NCI-H2029 (cell line): ENCODE measurements around the gene QKI.
"Not testable (repeated sequence)": the region's sequence is repeated elsewhere in the genome, so short reads cannot be mapped to it uniquely, and the experiment has no call there.

ENCODE experiments used
- DNase-seq: peaks from one replicate; lab custom pipeline; 2025; lab: John Stamatoyannopoulos, UW

QKI gene

DNA sequence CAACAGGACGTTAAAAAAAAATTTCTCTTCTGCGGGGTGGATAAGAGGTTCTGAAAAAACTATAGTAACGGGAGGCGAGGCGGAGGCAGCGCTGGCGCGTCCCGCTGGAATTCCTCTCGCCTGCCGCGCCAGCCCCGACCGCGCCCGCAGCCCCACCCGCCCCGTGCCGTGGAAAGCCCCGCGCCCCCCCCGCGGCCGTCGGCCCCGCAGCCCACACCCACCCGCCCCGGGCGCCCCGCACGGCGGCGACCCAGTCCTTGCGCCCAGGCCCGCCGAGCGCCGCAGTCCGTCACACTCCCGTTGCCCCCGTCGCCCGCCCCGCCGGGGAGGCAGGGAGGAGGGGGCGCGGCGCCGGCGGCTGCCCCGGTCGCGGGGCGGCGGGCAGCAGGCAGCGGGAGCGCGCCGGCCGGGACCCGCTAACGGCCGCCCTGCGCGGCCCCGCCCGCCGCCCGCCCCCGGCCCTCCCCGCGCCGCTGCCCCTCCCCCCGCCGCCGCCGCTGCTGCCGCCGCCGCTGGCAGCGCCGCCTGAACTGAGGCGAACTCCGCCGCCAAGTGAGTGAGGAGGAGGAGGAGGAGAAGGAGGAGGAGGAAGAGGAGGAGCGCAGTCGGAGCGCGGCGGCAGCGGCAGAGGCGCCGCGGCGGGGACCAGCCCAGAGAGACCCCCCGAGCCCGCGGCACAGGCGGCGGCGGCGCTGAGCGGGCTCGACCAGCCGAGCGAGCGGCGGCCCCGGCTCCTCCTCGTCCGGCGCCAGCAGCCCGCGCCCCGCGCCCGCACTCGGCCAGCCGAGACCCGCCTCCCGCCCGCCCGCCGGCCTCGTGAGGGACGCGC, at the start of gene QKI:
Gene QKI (plus strand): TSS at position 602 of the 829 bp plus-strand sequence. CDS start 476 bp downstream, outside the sequence.
- DNase-seq, result peak; percentile 70

DNA sequence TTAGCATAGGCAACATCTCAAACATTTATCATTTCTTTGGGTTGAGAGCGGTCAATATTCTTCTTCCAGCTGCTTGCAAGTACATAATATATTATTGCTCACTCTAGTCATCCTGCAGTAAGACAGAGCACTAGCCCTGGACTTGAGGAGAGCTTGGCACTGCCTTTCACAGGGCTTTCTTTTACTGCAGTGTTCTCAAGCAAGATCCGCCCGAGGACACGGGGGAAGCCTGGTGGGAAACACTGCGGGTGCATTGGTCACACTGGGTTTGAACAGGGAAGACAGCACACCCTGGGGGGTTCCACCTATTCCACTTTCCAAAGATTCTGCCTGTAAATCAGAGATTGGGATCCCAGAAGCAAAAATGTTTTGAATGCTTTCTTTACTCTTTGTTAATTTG, 48.2 kb upstream of the QKI start:
- no peak for DNase-seq

DNA sequence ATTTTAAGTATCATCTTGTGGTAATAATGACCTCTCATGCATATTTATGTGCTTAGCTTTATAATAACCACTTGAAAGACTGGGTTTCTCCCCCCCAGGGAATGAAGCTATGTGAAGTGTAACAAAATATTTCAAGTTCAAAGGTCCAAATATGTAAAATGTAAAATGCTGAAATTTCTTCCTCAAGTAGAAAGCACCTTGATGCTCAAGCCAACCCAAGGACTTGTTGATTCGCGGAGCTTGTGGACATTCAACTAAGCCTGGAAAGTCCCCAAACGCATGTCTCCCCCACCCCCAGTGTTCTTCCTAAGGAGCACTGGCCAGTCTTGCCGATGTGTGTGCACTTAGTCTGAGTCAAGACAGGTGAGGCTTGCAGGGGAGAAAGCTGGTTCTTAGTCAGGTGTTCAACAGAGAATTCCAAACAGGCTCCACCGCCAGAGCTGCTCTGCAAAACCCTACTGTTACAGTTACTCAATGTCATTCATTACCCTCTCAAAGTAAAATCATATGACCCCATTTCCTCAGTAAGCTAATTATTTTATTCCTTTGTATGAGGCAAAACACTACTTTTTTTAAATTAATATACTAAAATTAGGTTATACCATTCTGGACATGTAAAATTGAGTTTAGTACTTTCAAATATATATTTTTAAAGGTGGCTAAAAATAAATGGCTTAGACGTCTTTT, 46.9 kb upstream of the QKI start:
- DNase-seq, result no peak

DNA sequence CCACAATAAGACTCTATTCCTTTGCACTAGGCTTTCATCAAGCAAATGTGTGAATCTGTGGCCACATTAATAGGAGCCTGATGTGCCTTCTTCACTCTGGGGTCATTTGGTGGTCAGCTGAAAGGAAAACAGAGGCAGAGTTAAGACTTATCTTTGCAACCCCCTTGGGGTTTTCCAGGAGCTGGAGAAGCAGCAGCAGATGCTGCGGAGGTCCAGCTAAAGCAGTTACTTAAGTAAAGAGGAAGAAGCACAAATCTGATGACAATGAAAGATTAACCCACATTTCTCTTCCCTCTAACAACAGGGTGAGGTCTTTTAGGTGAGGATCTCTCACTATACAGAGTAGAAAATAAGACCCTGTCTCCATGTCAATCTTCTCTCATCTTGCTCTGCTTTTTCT, 45.4 kb upstream of the QKI start:
- no peak for DNase-seq

DNA sequence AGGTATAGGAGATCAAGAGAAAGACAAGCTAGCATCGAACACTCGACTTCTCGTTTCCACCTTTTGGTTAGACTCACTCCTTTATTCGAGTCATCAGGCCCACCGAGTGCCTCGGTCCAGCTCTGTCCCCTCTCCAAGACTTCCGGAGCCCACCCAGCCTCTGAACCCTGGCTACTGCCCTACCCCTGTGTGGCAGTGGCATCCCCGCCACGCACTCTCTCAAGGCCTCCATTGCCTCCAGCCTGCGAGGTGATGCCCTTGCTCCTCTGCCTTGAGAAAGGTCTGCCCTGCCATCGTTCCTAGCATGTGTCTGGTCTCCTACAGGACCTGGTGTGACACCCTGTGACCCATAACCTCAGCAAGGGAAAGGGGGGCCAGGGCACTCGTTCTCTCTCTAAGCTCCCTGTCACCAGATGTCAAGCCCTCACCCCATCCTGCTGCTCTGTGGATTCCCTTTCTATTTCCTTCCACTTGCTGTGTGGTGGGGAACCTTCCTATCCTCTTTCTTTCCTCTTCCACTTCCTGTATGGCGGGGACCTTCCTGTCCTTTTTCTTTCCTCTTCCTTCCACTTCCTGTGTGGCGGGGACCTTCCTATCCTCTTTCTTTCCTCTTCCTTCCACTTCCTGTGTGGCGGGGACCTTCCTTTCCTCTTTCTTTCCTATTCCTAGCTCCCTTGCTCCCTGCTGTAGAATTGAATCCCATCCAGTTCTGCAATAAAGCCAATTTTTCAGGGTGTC, 44.7 kb upstream of the QKI start:
- no peak for DNase-seq

DNA sequence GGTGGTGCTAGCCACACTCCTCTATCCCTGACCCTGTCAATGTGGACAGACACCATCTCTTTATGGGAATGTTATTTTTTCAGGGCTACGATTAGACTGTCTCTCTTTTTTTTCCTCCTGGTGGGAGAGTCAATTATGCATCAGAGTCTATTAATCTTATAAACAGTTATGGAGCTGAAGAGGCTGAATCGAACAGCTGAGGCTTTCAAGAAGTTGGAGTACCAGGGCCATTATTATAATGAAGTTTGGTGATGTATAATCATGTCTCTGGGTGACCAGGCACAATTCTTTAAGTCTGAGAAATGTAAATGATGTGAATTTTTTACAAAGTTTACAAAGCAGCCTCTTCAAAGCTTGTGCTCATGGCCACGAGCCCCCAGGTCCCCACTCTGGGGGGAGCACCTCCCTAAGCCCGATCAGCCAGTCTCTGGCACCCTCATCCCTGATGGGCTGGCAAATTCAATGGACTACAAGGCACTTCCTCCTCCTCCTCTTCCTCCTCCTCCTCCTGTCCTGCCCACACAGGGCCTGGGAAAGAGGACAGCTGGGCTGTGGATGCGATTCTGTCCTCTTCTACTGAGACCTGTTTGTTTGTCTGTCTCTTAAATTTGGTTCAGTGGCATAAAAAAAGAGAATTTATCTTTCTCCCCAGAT, 43.9 kb upstream of the QKI start:
- no peak for DNase-seq

DNA sequence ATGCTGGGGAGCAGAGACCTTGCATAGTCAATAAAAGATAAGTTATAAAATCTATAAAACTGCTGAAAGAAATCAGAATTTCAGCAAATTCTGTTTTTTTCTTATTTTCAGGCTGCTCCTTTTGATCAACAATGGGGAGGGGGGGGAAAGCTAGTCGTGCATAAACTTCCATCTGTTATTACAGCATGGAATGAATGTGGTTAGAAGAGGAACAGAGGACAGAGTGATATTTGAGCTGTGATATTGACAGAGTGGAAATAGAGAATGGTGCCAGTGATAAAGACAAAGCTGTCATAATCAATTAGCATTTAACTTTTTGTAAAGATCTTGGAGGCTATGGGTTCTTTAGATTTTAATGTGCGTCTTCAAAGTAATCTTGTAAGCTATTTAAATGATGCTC, 43.4 kb upstream of the QKI start:
- DNase-seq, result no peak

DNA sequence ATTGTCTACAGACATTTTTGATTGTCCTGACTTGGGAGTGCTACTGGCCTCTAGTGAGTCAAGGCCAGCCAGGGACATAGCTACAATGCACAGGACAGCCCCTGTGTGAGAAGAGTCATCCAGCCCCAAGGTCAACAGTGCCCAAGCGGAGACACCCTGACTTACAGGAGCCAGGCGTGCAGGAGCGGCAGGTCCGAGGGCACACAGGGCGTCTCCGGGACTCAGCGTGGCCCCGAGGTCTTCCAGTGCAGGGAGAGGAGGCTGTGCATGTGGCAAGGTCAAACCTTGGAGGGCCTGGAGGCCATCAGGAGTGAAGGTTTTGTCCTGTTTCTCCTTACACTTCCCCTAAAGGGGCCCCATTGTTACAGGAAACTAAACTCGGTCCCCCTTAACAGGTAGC, 41.3 kb upstream of the QKI start:
- DNase-seq, result no peak

DNA sequence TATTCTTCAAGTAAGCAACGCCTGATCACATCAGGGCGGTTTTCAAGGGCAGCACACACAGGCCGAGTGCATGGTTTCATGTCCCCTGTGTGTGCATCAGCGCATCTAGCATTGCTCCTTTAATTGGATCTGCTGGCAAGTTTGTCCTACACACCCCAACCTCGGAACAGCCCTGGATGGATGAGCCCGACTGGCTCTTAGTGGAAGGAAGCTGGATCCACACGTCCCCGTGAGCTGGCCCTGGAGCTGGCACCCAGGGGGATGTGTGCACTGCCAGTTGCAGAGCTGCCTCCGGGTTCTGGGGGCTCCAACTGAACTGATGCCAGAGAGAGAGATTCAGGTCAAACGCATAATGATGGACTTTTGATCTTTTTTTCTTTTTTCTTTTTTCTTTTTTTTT, 39.2 kb upstream of the QKI start:
- DNase-seq, result no peak

DNA sequence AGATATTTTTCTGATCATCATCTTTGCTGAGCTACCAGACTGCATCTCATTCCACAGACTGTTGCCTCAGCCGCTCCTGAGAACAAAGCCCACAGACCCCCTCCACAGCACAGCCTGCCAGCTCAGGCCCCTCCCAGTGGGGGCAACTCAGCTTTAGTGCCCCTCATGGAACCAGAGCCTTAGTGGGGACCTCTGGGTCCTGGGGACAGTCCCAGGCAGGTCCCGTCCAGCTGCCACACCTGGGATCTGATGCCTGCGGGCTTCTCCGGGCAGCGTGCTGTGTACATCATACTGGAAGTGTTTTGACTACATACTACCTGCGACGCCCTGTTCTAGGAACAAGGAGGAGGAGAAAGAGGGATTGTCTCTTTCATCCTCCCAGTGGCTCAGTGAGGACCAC, 38.3 kb upstream of the QKI start:
- no peak for DNase-seq

DNA sequence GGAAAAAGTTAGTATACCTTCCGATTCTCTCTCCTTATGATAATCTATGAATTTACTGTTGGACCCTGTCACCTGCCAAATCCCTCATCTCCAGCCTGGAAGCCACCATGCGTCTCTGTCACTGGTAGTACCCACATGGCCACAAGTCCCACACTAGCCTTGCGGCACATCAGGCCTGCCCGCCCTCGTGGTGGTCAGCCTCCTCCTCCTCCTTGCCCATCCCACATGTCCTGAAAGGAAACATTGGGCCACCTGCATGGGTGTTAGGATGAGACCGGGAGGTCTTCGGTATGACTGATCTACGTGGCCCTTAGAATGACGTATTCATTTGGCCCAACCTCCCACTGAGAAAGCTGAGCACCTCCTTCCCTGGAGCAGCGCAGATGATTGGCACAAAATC, 37.0 kb upstream of the QKI start:
- no peak for DNase-seq

DNA sequence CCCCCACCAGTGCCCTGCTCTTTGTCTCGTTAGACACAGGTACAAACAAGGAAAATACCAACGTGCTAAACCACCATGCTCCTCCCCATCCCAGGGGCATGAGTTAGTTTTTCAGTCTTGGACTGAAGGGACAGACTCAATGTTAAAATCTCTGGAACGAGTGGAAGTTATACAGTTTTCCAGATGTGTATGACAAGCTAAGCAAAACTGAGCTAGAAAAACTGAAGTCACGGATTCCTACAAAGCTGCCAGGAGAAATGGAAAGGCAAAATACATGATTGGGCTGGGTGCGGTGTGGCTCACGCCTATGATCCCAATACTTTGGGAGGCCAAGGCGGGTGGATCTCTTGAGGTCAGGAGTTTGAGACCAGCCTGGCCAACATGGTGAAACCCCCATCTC, 34.3 kb upstream of the QKI start:
- no peak for DNase-seq

DNA sequence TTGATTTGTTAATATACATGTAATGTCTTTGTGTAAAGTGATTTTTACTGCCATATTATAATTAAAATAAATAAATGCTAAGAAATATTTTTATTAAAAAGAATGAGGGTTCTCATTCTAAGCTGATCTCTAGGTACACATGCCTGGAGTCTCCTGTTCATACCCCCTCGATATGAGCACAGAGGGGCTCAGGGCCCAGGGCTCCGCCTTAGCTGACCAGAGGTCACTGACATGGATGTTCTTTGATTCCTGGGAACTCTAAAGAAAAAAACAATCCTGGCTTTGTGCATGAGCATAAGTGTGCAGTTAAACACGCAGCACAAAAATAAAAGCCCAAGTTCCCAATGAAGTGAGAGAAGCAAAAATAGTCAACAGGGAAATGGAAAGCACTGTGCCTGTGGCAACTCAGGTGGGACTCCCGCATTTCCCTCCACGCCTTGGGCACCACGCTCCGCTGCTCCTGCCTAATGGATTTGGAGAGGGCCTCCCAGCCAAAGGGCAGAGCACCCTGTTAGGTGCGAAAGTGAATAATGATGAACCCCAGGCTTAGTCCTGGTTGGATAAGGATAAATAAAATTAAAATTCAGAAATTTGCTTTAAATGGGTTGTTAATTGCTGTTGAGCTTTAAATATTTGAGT, 33.3 kb upstream of the QKI start:
- no peak for DNase-seq

DNA sequence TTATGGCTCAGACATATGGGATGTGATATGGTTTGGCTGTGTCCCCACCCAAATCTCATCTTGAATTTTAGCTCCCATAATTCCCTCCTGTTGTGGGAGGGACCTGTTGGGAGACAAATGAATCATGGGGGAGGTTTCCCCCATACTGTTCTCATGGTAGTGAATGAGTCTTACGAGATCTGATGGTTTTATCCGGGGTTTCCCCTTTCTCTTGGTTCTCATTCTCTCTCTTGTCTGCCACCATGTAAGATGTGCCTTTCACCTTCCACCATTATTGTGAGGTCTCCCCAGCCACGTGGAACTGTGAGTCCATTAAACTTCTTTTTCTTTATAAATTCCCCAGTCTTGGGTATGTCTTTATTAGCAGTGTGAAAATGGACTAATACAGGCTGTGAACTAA, 31.1 kb upstream of the QKI start:
- not testable (repeated sequence) for DNase-seq

DNA sequence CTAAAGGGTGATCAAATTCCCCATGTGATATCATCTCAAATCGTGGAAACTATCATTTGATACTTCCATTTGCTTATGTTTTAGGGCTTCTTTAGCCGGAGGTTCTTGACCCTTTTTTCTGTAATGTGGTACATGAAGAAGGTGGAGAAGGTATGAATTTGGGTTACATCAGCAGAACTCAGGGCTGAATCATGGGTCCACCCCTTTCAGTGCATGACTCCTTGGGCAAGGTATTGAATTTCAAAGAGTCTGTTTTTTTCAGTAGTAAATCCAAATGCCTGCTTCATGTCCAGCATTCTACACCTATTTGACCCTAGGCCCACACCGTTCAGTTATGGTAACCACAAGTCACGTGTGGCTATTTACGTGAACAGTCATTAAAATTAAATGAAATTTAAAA, 30.6 kb upstream of the QKI start:
- DNase-seq, result no peak

DNA sequence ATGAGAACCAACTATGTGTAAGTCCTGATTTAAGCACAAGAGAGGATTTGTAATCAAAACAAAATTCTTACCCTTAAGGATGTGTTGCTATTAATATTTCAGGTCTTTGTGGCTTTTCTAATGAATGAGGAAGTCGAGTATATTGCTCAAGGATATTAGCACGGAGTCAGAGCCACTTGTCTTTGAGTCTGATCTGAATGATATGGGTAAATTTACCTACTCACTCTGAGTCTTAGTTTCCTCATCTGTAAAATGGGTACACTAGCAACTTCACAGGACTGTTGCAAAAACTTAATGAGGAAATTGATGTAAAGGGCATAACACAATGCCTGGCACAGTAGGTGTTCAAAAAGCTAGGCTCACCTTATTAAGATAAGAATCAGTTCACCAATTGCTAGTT, 30.0 kb upstream of the QKI start:
- no peak for DNase-seq

DNA sequence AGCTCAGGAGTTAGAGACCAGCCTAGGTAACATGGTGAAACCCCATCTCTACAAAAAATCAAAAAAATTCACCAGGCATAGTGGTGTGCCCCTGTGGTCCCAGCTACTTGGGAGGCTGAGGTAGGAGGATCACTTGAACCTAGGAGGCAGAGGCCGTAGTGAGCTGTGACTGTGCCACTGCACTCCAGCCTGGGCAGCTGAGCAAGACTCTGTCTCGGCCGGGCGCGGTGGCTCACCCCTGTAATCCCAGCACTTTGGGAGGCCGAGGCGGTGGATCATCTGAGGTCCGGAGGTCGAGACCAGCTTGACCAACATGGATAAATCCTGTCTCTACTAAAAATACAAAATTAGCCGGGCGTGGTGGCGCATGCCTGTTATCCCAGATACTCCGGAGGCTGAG, 29.0 kb upstream of the QKI start:
- not testable (repeated sequence) for DNase-seq

DNA sequence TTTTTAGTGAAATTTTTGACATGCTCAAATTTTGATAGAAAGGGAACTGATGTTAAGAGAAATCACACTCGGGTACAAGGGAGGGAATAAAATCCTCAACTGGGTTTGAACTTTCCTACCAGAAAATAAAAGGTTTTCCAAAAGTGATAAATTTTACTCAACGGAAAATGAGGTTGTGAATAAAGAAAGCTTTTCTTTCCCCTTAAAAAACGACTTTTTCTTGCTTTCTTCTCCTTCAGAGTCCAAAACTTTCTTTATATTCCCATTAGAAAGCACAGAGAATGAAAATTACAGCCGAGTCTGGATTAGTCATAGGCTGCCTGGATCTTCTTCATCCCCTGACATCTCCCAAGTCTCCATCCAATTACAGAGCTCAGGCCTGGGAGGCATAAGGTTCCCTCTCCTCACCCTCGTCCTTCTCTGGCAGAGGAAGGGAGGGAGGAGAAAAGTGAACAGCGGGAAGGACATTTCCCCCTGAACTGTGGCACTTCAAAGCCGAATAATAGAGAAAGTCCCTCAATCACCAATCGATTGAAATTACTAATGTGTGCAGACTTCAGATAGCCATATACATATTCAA, 28.1 kb upstream of the QKI start:
- no peak for DNase-seq

DNA sequence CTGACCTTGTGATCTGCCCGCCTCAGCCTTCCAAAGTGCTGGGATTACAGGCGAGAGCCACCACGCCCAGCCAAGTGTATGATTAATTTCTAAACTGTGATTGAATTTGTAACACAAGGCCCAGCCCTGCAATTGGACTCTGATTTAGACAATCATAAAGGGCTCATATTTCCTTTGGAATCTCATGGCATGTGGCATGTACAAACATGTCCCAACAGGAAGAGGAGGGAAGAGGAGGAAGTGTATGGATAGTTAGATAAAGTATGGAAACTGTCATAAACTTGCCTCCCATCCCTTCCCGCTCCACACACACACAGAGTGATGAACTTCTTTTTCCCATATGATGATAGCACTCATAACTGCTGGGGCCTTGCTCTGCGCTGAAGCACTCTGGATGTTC, 27.2 kb upstream of the QKI start:
- DNase-seq, result no peak

DNA sequence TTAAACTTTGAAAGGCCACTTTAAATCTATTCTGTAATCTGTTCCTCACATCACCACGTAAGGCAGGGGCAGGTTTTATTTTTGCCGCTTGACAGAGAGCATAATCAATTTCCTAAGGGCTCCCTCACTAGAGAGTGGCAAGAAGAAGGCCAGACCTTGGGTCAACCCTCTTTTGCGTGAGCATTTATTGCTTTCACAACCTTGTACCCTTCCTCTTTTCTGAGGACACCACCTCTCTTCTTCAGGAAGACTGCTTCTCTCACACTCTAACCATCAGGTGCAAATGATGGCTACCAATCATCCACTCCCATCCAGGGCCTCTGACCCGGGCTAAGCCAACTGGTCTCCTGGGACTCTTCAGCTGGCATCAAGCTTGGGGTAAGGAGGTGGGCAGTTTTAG, 25.2 kb upstream of the QKI start:
- DNase-seq, result no peak

DNA sequence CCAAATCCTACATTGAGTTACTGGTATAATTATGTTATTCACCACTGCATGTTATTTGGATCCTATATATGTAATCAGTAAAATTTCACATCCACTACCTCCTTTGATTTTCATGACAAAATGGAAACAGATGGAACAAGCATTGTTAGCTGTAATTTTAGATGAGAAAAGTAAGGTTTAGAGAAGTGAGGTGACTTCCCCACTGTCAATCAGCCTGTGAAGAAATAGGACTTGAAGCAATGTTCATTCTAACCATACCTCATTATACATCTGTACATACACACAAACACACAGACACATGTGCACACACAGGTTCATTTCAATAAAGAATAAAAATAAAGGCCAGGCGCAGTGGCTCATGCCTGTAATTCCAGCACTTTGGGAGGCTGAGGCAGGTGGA, 23.7 kb upstream of the QKI start:
- no peak for DNase-seq

DNA sequence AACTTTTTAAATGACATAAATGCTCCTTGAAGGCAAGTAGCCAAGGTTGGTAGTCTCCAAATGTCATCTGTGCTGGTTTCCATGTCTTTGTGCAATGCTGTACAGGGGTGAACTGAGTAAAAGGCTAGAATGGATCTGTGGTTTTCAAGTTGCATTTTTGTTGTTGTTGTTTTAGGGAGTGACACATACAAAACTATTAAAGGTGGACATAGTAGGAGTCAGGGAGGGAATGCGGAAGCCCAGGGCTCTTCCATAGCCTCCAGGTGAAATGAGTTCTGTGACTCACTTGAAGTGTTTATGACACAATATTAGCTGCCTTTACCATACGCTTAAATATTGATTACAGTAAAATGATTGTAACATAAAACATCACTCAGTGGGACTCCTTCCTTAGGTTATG, 22.5 kb upstream of the QKI start:
- no peak for DNase-seq
